HepG2 (cell line): Measurements from ENCODE around the gene WWP2. TPM values are rescaled to one million over a fixed set of nuclear protein-coding genes. Genes with fewer than 3 reads are reported as not detected.

Experiments used
- BRD4 ChIP-seq: sonication (generic); formaldehyde crosslinking; IDR thresholded peaks from 2 replicates; pipeline ENCODE4 v1.4.0; 2020; ENCODE audit warnings: missing genetic modification reagents
- IKZF5 ChIP-seq: IDR thresholded peaks from 2 replicates; pipeline ENCODE4 v1.6.1; 2018; ENCODE audit warnings: missing genetic modification reagents, mild to moderate bottlenecking, missing compliant biosample characterization
- KAT7 ChIP-seq: IDR thresholded peaks from 2 replicates; pipeline ENCODE4 v1.6.1; 2018; ENCODE audit warnings: borderline replicate concordance, missing compliant biosample characterization
- MED8 ChIP-seq: sonication (generic); formaldehyde crosslinking; IDR thresholded peaks from 2 replicates; pipeline ENCODE4 v1.8.1; 2023; ENCODE audit warnings: mild to moderate bottlenecking, missing genetic modification reagents; ENCODE audit not compliant: insufficient replicate concordance
- MLXIP ChIP-seq: sonication (generic); formaldehyde crosslinking; IDR thresholded peaks from 2 replicates; pipeline ENCODE4 v1.9.0; 2021; ENCODE audit warnings: missing genetic modification reagents, borderline replicate concordance
- NR1H2 ChIP-seq: sonication (generic); formaldehyde crosslinking; IDR thresholded peaks from 2 replicates; pipeline ENCODE4 v1.8.1; 2022; ENCODE audit warnings: low read depth, missing genetic modification reagents, borderline replicate concordance
- UBTF ChIP-seq: sonication (generic); formaldehyde crosslinking; IDR thresholded peaks from 2 replicates; pipeline ENCODE4 v1.4.0; 2020; ENCODE audit warnings: mild to moderate bottlenecking, missing genetic modification reagents
- ZFY ChIP-seq: sonication (generic); formaldehyde crosslinking; IDR thresholded peaks from 2 replicates; pipeline ENCODE4 v1.4.0; 2020; ENCODE audit warnings: missing genetic modification reagents
- ZNF121 ChIP-seq: sonication (generic); formaldehyde crosslinking; IDR thresholded peaks from 2 replicates; pipeline ENCODE4 v1.5.0; 2020; ENCODE audit warnings: mild to moderate bottlenecking, missing genetic modification reagents
- ZNF263 ChIP-seq: sonication (generic); formaldehyde crosslinking; IDR thresholded peaks from 2 replicates; pipeline ENCODE4 v1.4.0; 2020; ENCODE audit warnings: missing genetic modification reagents
- ZNF3 ChIP-seq: IDR thresholded peaks from 2 replicates; pipeline ENCODE4 v1.7.0; 2017; ENCODE audit warnings: inconsistent platforms
- ZNF317 ChIP-seq: sonication (generic); formaldehyde crosslinking; IDR thresholded peaks from 2 replicates; pipeline ENCODE4 v1.5.0; 2020; ENCODE audit warnings: mild to moderate bottlenecking, missing genetic modification reagents
- ZNF639 ChIP-seq: conservative IDR thresholded peaks from 2 replicates; pipeline ENCODE4 v1.6.1; 2018; ENCODE audit warnings: missing genetic modification reagents
- ZNF660 ChIP-seq: sonication (generic); formaldehyde crosslinking; IDR thresholded peaks from 2 replicates; pipeline ENCODE4 v1.5.1; 2020; ENCODE audit warnings: mild to moderate bottlenecking, low read depth, missing genetic modification reagents, borderline replicate concordance
- ZNF770 ChIP-seq: sonication (generic); formaldehyde crosslinking; IDR thresholded peaks from 2 replicates; pipeline ENCODE4 v1.5.0; 2020; ENCODE audit warnings: mild to moderate bottlenecking, missing genetic modification reagents
- ZNF790 ChIP-seq: sonication (generic); formaldehyde crosslinking; IDR thresholded peaks from 2 replicates; pipeline ENCODE4 v1.8.0; 2022; ENCODE audit warnings: missing genetic modification reagents, mild to moderate bottlenecking, borderline replicate concordance
- ZNF879 ChIP-seq: sonication (generic); formaldehyde crosslinking; IDR thresholded peaks from 2 replicates; pipeline ENCODE4 v1.8.1; 2023; ENCODE audit warnings: missing genetic modification reagents
- polyA plus RNA-seq, 8 experiments: library from polyadenylated mRNA; depleted of rRNA in 3 of 8; stranded (reverse) in 7 of 8; unstranded in 1 of 8; fragments of >200 nt; fragmentation: Illumina TruSeq in 4 of 8; extraction: Trizol in 4 of 8; gene quantifications; 2 replicates each; pipeline versions ENCODE4 v1.2.1 to v1.2.3, GENCODE V29; 2011 to 2016; ENCODE audit warnings: low read depth in 4 of 8, missing spikeins in 1 of 8, mixed read lengths in 1 of 8; ENCODE audit not compliant: insufficient read depth in 1 of 8
- total RNA-seq, 5 experiments: library from RNA; depleted of rRNA; stranded (reverse); fragments of >200 nt; fragmentation: Illumina TruSeq; extraction: Trizol; gene quantifications; 2 replicates each; pipeline ENCODE4 v1.2.3, GENCODE V29; 2016; ENCODE audit warnings: low read depth in 1 of 5

Gene WWP2
- total and polyA plus RNA-seq, 2 of the 13 experiments (the other 11 are each of a cell fraction or from before 2014, with no cell fraction given): 11.4 to 28.2 TPM

- TF ChIP-seq IKZF5 (CRISPR knock-in tag) (no peak), MLXIP (CRISPR knock-in tag) (no peak), ZNF317 (CRISPR knock-in tag) (no peak), ZNF879 (CRISPR knock-in tag) (peak; percentile 91), KAT7 (CRISPR knock-in tag) (0 out of 2 replicates have a peak, but pooled peaks have one; percentile 26), MED8 (CRISPR knock-in tag) (peak; percentile 22), NR1H2 (CRISPR knock-in tag) (0 out of 2 replicates have a peak, but pooled peaks have one; percentile 67), UBTF (CRISPR knock-in tag) (peak; percentile 11; the same call in 1 of the 2 replicates), ZNF770 (CRISPR knock-in tag) (no peak), ZNF639 (no peak), ZNF660 (CRISPR knock-in tag) (no peak), ZFY (CRISPR knock-in tag) (0 out of 2 replicates have a peak, but pooled peaks have one; percentile 36), ZNF790 (no peak), ZNF263 (CRISPR knock-in tag) (0 out of 2 replicates have a peak, but pooled peaks have one; percentile 24), ZNF121 (no peak), ZNF3 (CRISPR knock-in tag) (no peak), BRD4 (CRISPR knock-in tag) (0 out of 2 replicates have a peak, but pooled peaks have one; percentile 27)
Measured at GRCh38 chr16:69725480-69726312, 36.4 kb upstream of the WWP2 start (continued).
